ENCODE data around the gene B3GNT8.
"Not testable (repeated sequence)": the region's sequence is repeated elsewhere in the genome, so short reads cannot be mapped to it uniquely, and the experiment has no call there.

Gene B3GNT8

GRCh38 chr19:41426952-41427646, at the start of gene B3GNT8:
Gene B3GNT8 (minus strand): TSS chr19:41427374. CDS start chr19:41426778, 596 bp downstream.
- DNase-seq (ENCODE audit: low spot score), result peak; percentile 95

- DNase-seq (ENCODE audit: low spot score), result no peak
Measured at GRCh38 chr19:41476583-41476982, 49.4 kb upstream of the B3GNT8 start.

- not testable (repeated sequence) for DNase-seq (ENCODE audit: low spot score)
Measured at GRCh38 chr19:41463257-41464256, 36.4 kb upstream of the B3GNT8 start.

- no peak for DNase-seq (ENCODE audit: low spot score)
Measured at GRCh38 chr19:41462497-41462896, 35.3 kb upstream of the B3GNT8 start.

- no peak for DNase-seq (ENCODE audit: low spot score)
Measured at GRCh38 chr19:41457241-41457640, 30.1 kb upstream of the B3GNT8 start.

GRCh38 chr19:41456342-41456918, 29.3 kb upstream of the B3GNT8 start:
- DNase-seq (ENCODE audit: low spot score), result peak; percentile 51

GRCh38 chr19:41455936-41456335, 28.8 kb upstream of the B3GNT8 start:
- no peak for DNase-seq (ENCODE audit: low spot score)

GRCh38 chr19:41452584-41453275, 25.6 kb upstream of the B3GNT8 start:
- no peak for DNase-seq (ENCODE audit: low spot score)

GRCh38 chr19:41449865-41450178, 22.6 kb upstream of the B3GNT8 start:
- no peak for DNase-seq (ENCODE audit: low spot score)

- DNase-seq (ENCODE audit: low spot score), result peak; percentile 92
Measured at GRCh38 chr19:41449079-41449864, 22.1 kb upstream of the B3GNT8 start.

GRCh38 chr19:41447732-41448332, 20.7 kb upstream of the B3GNT8 start:
- no peak for DNase-seq (ENCODE audit: low spot score)

GRCh38 chr19:41445575-41445974, 18.4 kb upstream of the B3GNT8 start:
- DNase-seq (ENCODE audit: low spot score), result no peak

- no peak for DNase-seq (ENCODE audit: low spot score)
Measured at GRCh38 chr19:41443813-41444455, 16.8 kb upstream of the B3GNT8 start.

- no peak for DNase-seq (ENCODE audit: low spot score)
Measured at GRCh38 chr19:41442473-41443355, 15.5 kb upstream of the B3GNT8 start, which contains the start of gene ERICH4. Gene ERICH4 (plus strand): TSS chr19:41443156. CDS start chr19:41443170, 14 bp downstream.

- DNase-seq (ENCODE audit: low spot score), result no peak
Measured at GRCh38 chr19:41441321-41441945, 14.3 kb upstream of the B3GNT8 start.

GRCh38 chr19:41439441-41440222, 12.5 kb upstream of the B3GNT8 start, which contains the start of gene DMAC2:
Gene DMAC2 (minus strand): TSS chr19:41439912. CDS start chr19:41439899, 13 bp downstream.
- DNase-seq (ENCODE audit: low spot score), result peak; percentile 96

GRCh38 chr19:41437944-41438574, 10.9 kb upstream of the B3GNT8 start:
- no peak for DNase-seq (ENCODE audit: low spot score)

- DNase-seq (ENCODE audit: low spot score), result no peak
Measured at GRCh38 chr19:41436674-41436951, 9.4 kb upstream of the B3GNT8 start.

All from AG20443 (cell line).